Midbrain (tissue), 1 donor: ENCODE results near the gene CCDC68.

Experiments
- DNase-seq: peaks from one replicate; lab custom pipeline; 2025; lab: John Stamatoyannopoulos, UW

The CCDC68 gene

GRCh38 chr18:54918060-54918459 is 41.2 kb downstream of the CCDC68 start:
- no peak for DNase-seq

DNA sequence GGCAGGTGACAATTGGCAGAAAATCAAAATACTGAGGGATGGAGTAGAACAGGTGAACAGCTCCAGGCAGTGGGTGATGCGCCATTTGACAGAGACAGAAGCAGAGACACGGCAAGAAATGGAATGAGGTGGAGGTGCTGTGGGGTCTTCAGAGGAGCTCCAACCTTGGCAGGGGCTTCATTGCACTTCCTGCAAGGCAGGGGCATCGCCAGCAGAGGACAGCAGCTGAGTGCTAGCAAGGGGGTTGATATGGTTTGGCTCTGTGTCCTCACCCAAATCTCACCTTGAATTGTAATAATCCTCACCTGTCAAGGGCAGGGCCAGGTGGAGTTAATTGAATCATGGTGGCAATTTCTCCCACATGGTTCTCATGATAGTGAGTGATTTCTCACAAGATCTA is 42.8 kb downstream of the CCDC68 start:
- DNase-seq = no peak

DNA sequence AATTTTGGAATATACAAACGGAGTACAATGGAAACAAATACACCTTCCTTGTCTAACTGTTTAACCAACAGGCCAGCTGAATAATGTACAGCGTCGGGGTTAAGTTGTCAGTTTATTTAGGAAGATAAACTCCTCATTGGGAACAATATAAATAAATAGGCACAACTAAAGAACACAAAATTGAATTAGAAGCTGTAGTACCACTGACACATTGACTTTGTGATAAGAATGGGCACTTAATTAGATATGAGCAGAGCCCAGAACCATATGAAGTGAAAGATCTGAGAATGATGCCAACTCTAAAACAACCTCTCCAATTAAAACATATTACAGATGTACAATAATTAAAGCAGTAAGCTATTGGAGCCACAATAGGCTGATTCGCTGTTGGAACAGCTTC is 44.4 kb downstream of the CCDC68 start:
- DNase-seq = no peak

GRCh38 chr18:54911551-54911950 is 47.7 kb downstream of the CCDC68 start:
- DNase-seq = no peak

DNA sequence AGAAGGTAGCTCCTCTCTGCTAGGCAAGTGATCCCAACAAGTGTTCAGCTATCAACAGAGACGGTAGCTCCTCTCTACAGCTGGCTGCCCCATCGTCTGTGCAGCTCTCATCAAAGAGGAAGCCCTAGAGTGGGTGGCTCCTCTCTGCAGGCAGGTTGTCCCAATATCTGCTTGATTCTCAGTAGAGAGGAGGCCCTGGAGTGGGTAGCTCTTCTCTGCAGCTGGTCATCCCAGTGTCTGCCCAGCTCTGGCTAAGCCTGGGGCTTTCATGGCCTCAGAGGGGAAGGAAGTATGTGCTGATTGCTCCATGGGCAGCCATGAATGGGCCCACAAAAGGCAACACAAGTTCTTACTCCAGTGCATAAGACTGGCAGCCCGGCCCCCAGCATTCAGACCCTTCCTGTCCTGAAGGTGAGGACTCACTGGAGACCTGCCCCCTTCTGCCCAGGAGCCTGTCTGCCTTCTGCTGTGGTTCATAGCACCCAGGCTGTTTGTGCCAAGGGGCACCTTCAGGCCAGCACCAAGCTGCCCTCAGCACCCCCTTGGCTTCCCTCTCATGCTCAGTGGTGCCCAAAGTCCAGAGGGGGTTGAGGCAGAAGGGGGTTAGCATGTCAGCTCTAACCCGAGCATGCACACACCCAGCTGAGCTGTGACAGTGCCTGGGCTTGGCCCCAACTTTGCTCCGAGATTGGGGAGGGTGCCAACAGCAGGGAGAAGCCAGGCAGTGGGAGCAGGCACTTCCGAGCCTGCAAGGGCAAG is 48.9 kb downstream of the CCDC68 start:
- DNase-seq = no peak

GRCh38 chr18:54909538-54909937 is 49.7 kb downstream of the CCDC68 start:
- no peak for DNase-seq

GRCh38 chr18:54906331-54907185 is 52.7 kb downstream of the CCDC68 start:
- no peak for DNase-seq

DNA sequence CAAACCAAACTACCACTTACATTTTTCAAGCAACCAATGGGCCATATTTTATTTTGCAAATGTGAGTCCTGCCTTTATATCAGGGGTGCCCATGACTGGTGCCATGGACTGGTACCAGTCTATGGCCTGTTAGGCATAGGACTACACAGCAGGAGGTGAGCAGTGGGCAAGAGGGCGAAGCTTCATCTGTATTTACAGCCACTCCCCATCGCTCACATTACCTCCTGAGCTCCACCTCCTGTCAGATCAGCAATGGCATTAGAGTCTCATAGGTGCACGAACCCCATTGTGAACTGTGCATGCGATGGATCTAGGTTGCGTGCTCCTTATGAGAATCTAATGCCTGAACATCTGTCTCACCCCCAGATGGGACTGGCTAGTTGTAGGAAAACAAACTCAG is 53.6 kb downstream of the CCDC68 start:
- no peak for DNase-seq

- no peak for DNase-seq
Observed at GRCh38 chr18:54904581-54904980, 54.7 kb downstream of the CCDC68 start.

GRCh38 chr18:54900290-54900689 is 59.0 kb downstream of the CCDC68 start:
- DNase-seq = no peak

DNA sequence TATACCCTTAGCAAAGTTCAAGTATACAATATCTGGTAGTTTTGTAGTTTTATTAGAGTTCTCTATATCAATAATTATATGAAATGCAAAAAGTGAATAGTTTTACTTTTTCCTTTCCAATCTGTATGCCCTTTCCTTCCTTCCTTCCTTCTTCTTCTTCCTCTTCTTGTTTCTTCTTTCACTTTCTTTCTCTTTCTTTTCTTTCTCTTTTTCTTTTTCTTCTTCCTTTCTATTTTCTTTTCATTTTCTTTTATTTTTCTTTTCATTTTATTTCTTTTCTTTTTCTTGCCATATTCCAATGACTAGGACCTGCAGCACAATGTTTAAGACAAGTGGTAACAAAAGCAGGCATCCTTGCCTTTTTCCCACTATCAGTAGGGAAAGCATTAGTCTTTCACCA is 59.8 kb downstream of the CCDC68 start:
- no peak for DNase-seq

DNA sequence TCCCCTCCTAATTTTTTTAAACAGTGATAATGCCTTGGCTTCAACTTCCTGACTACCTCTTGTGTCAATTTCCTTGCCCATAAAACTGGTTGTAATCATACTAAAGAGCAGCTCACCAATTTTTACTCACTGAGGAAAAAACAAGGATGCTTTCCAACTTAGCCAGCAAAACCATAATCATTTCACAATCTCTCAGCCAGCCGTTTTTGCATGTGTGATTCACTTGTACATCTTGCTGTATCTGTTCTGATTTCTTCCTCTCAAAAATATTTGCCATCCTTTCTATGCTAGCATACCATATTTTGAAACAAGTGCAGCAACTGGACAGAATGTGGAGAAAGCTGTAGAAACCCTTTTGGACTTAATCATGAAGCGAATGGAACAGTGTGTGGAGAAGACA is 70.3 kb downstream of the CCDC68 start:
- no peak for DNase-seq

- DNase-seq = no peak
Observed at GRCh38 chr18:54888378-54888777, 70.9 kb downstream of the CCDC68 start.

DNA sequence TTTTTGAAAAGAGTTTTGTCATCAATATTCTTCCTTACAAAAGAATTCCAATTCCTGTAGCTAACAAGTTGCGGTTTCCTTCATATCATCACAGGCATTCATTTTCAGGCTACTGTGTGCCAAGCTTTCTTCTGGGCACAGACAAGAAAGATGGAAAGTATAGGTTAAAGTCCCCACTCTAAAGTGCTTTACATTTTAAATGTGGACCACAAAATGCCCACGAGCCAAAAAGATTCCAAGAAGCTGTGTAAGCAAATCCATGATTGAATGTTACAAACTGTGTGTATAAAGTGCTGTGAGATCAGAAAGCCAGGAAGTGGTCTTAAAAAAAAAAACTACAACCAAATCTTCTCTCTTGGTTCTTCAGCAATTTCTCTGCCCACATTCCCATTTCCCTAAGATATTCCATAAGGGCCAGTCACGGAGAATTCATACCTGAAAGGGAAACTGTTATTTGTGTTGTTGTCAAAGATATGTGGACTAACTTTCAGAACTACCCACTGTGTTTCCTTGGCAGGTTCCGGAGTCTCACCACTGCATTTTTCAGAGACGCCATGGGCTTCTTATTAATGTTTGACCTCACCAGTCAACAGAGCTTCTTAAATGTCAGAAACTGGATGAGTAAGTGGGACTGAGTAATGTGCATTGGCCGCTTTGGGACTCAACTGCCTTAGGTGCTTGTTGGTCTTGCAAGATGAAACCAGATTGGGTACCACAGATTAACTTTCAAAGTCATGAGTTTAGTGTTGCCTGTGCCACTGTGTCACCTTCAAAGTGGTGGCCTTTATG is 75.3 kb downstream of the CCDC68 start:
- no peak for DNase-seq

DNA sequence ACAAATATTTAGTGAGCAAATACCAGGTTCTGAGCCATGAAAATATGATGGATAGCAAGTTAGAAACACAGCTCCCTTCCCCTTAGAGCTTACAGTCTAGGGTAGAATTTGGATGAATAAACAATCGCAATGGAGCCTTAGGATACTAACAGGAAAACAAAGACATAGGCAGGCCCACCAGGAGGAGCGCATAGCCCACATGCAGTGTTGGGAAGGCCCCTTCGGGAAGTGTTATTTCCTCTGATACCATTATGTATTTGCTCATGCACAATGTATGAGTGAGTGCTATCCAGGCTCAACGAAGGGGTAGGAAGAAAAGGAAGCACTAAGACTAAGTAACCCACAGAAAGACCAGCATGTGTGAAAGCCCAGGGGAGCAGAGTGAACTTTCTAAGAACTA is 76.9 kb downstream of the CCDC68 start:
- DNase-seq = no peak

GRCh38 chr18:54881229-54881768 is 78.0 kb downstream of the CCDC68 start:
- no peak for DNase-seq

DNA sequence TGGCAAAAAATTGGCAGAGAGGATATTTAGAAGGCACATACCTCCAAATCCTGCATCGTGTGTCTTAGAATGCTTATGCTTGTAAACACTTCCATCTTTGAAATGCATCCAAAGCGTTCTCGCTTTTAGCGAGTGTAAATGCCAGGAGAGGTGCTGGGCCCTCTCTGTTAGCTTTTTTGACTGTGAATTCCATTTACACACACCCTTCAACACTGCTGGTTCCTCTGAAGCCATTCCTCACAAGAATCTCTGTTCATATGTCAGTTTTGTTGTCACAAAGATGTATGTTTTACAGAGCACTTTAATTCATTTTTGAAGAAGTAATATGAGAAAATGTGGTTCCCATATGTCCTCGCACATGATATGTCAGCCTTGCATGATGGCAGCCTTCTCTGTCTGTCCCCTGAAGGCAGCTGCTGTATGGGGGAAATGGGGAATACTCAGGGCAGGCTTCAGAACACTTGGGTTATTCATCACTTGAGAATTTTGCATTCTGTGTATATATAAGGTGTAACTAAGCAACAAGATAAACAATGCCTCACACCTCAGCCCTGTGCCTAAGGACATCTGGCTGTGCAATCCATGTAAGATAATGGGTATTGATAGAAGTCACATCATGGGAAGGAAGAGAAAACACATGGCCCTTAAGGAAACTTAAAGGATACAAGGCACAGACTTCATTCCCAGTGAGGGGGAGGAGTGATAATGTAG is 78.7 kb downstream of the CCDC68 start:
- no peak for DNase-seq

- DNase-seq = no peak
Observed at GRCh38 chr18:54879691-54880090, 79.6 kb downstream of the CCDC68 start.

DNA sequence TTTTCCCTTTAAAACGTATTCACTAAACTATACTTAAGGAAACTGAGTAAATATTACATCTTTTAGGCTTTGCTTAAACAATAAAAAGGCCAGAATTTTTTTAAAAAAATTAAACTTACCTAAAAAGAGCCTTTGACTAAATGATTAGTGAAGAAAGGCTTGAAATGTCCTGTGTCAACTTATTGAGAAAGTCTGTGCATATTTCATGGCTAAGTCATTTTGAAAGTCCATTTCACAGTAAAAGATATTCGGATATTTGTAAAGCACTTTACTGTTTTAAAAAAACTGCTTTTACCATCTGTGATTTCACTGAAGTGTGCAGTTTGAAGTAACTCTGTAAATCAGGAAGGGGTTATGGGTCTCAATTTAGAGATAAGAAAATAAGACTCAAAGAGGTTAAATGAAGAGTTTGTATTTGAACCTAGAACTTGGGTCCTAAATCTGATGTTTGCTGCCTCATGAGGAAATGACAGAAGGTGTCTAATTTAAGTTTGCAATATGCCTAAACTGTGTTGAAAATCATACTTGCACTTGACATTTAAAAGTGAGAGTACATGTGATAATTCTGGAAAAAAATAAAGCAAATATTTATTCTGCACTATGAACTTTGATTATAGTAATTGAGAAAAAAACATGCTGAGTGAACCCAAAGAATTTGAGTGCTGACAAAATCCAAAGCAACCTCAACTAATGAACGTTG is 80.5 kb downstream of the CCDC68 start:
- DNase-seq = no peak

- DNase-seq = no peak
Observed at GRCh38 chr18:54878159-54878622, 81.1 kb downstream of the CCDC68 start.

GRCh38 chr18:54877076-54877475 is 82.2 kb downstream of the CCDC68 start:
- DNase-seq = no peak
